Measurements from ENCODE around the gene TMEM132D.

GRCh38 chr12:129551441-129551840, 352.4 kb downstream of the TMEM132D start:
- TF ChIP-seq EP300 (IDR thresholded peaks at IDR 0.05) (no peak), POLR2A (IDR thresholded peaks at IDR 0.05) (no peak), CTCF (IDR thresholded peaks at IDR 0.05) (no peak)

All from gastroesophageal sphincter (tissue), 3 donors.